Right kidney (tissue), 1 donor: ENCODE results near the gene MROH2A.

ENCODE experiments used
- DNase-seq: peaks from one replicate; pipeline ENCODE4 v3.0.0-alpha.2; 2016

Gene MROH2A

GRCh38 chr2:233761040-233761769, 16.9 kb upstream of the MROH2A start:
- DNase-seq: no peak

GRCh38 chr2:233764264-233764663, 13.9 kb upstream of the MROH2A start:
- no peak for DNase-seq

- no peak for DNase-seq
These were observed 13.4 kb upstream of the MROH2A start for GRCh38 chr2:233764761-233765160.

- no peak for DNase-seq
These were observed 11.7 kb upstream of the MROH2A start for GRCh38 chr2:233766416-233766815.

- DNase-seq: no peak
These were observed 10.1 kb upstream of the MROH2A start for GRCh38 chr2:233768076-233768475.

GRCh38 chr2:233769260-233769659, 8.9 kb upstream of the MROH2A start:
- no peak for DNase-seq

- no peak for DNase-seq
These were observed 6.0 kb upstream of the MROH2A start for GRCh38 chr2:233772153-233772552.

GRCh38 chr2:233772583-233772982, 5.5 kb upstream of the MROH2A start:
- no peak for DNase-seq

- no peak for DNase-seq
These were observed 4.3 kb upstream of the MROH2A start for GRCh38 chr2:233773854-233774253.

- no peak for DNase-seq
These were observed 2.7 kb upstream of the MROH2A start for GRCh38 chr2:233775414-233775813.

- no peak for DNase-seq
These were observed 1.6 kb downstream of the MROH2A start for GRCh38 chr2:233779722-233780121.

- DNase-seq: no peak
These were observed 2.6 kb downstream of the MROH2A start for GRCh38 chr2:233780771-233781170.

GRCh38 chr2:233789554-233789953, 11.4 kb downstream of the MROH2A start:
- no peak for DNase-seq

- no peak for DNase-seq
These were observed 13.2 kb downstream of the MROH2A start for GRCh38 chr2:233791151-233791882.

GRCh38 chr2:233791883-233792329, 13.8 kb downstream of the MROH2A start:
- no peak for DNase-seq

GRCh38 chr2:233792720-233793119, 14.6 kb downstream of the MROH2A start:
- no peak for DNase-seq

GRCh38 chr2:233793465-233794127, 15.5 kb downstream of the MROH2A start:
- DNase-seq: no peak

- no peak for DNase-seq
These were observed 16.1 kb downstream of the MROH2A start for GRCh38 chr2:233794128-233794658.

GRCh38 chr2:233795735-233796171, 17.6 kb downstream of the MROH2A start:
- no peak for DNase-seq

GRCh38 chr2:233796254-233796653, 18.1 kb downstream of the MROH2A start:
- no peak for DNase-seq

GRCh38 chr2:233798335-233799086, 20.4 kb downstream of the MROH2A start:
- DNase-seq: no peak

GRCh38 chr2:233799087-233799665, 21.0 kb downstream of the MROH2A start:
- DNase-seq: no peak
